Tibial artery (tissue), 4 donors: Measurements from ENCODE around the gene GAB2.

Source experiments
- DNase-seq, 2 donors: peaks; one replicate each; pipeline ENCODE4 v3.0.0-alpha.2; 2019
- H3K27ac ChIP-seq, 2 donors: fragments of 200-600 bp; sonication (generic) in 1 of 2; 1 replicate in 1 of 2; 2 replicates in 1 of 2; pipeline ENCODE4 v1.5.1; 2018 to 2019; ENCODE audit warnings: mild to moderate bottlenecking in 1 of 2
- H3K27me3 ChIP-seq, 2 donors: fragments of 200-600 bp; sonication (generic) in 1 of 2; one replicate each; pipeline versions ENCODE4 v1.5.1 to v1.6.0; 2016 to 2019
- H3K36me3 ChIP-seq, 3 donors: fragments of 200-600 bp; sonication (generic) in 2 of 3; one replicate each; pipeline ENCODE4 v1.5.1; 2016 to 2019; ENCODE audit warnings: mild to moderate bottlenecking in 2 of 3
- H3K4me1 ChIP-seq, 4 donors: fragments of 200-600 bp; sonication (generic) in 2 of 4; 1 replicate in 3 of 4; 2 replicates in 1 of 4; pipeline ENCODE4 v1.5.1; 2016 to 2019
- H3K4me3 ChIP-seq, 2 donors: fragments of 200-600 bp; sonication (generic) in 1 of 2; 1 replicate in 1 of 2; 2 replicates in 1 of 2; pipeline ENCODE4 v1.5.1; 2018 to 2019; ENCODE audit warnings: mild to moderate bottlenecking in 2 of 2
- H3K9me3 ChIP-seq, 3 donors: fragments of 200-600 bp; sonication (generic) in 1 of 3; one replicate each; pipeline ENCODE4 v1.5.1; 2016 to 2019
- intact Hi-C: fragments of 100-400 bp; cut with DNase I; formaldehyde crosslinking; loops from one replicate; pipeline ENCODE4 v1.15.0; 2023; ENCODE audit warnings: low total_unique reads
- TF ChIP-seq, protein P1 (sequence below), 2 experiments: fragments of 200-600 bp in 1 of 2; fragments of 450-650 bp in 1 of 2; IDR thresholded peaks; one replicate each; pipeline ENCODE4 v1.5.1; 2017 to 2019; ENCODE audit warnings: antibody characterized with exemption in 2 of 2, mild to moderate bottlenecking in 1 of 2, moderate library complexity in 1 of 2

GAB2 gene

DNA sequence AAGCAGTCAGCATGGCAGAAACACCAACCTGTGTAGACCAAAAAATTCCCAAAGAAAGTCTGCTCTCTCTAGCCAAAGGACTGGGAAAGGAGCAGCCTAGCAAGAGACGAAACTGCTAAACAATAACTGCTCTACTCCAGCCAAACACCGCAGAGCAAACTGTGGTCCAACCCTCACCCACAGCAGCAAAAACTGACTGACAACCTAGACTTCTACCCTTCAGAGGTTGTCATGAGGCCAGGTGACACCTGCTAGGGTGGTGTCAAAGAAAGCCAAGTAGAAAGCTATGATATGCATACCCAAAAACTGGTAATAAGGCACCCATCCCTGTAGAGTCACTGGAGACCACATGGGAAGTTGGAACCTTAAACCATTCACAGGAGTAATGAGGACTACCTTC is 11.8 kb downstream of the GAB2 start:
- Histone ChIP-seq H3K36me3 (peaks cover 3 to 6% (median 5%) of the 10 kb centered on the region in 3 donors), H3K4me1 (peaks cover 0 to 7% (median 1%) of the 10 kb centered on the region in 4 donors), H3K9me3 (peaks cover 0 to 15% (median 7%) of the 10 kb centered on the region in 3 donors), H3K4me3 (no peak overlapping the region), H3K27me3 (no peaks in the 10 kb centered on the region), H3K27ac (no peak overlapping the region)
- TF ChIP-seq, protein P1, sequence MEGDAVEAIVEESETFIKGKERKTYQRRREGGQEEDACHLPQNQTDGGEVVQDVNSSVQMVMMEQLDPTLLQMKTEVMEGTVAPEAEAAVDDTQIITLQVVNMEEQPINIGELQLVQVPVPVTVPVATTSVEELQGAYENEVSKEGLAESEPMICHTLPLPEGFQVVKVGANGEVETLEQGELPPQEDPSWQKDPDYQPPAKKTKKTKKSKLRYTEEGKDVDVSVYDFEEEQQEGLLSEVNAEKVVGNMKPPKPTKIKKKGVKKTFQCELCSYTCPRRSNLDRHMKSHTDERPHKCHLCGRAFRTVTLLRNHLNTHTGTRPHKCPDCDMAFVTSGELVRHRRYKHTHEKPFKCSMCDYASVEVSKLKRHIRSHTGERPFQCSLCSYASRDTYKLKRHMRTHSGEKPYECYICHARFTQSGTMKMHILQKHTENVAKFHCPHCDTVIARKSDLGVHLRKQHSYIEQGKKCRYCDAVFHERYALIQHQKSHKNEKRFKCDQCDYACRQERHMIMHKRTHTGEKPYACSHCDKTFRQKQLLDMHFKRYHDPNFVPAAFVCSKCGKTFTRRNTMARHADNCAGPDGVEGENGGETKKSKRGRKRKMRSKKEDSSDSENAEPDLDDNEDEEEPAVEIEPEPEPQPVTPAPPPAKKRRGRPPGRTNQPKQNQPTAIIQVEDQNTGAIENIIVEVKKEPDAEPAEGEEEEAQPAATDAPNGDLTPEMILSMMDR (IDR thresholded peaks at IDR 0.05), result no peak
- intact Hi-C loops, result no loop called here
- DNase-seq, result no peak

DNA sequence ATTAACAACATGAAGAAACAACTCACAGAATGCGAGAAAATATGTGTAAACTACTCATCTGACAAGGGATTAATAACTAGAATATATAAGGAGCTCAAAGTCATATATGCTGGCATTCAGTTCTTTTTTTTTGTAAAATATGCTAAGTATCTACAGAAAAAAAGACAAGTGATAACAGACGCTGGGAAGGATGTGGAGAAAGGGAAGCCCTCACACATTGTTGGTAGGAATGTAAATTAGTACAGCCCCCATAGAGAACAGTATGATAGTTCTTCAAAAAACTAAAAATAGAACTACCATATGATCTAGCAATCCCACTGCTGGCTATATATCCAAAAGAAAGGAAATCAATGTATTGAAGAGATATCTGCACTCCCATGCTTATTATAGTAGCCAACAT is 13.8 kb downstream of the GAB2 start:
- TF ChIP-seq, protein P1 (IDR thresholded peaks at IDR 0.05), result no peak
- no peaks in the 10 kb centered on the region for H3K9me3 ChIP-seq
- H3K36me3 ChIP-seq, result no peaks in the 10 kb centered on the region
- intact Hi-C loops, result loop anchor here (5.0 kb wide), 1 partner anchor 151 kb away; no protein-coding TSS in a partner anchor
- no peak for DNase-seq
- no peaks in the 10 kb centered on the region for H3K27me3 ChIP-seq
- no peak overlapping the region for H3K27ac ChIP-seq
- H3K4me3 ChIP-seq, result no peak overlapping the region
- H3K4me1 ChIP-seq, result peaks cover 0 to 25% (median 8%) of the 10 kb centered on the region in 4 donors

DNA sequence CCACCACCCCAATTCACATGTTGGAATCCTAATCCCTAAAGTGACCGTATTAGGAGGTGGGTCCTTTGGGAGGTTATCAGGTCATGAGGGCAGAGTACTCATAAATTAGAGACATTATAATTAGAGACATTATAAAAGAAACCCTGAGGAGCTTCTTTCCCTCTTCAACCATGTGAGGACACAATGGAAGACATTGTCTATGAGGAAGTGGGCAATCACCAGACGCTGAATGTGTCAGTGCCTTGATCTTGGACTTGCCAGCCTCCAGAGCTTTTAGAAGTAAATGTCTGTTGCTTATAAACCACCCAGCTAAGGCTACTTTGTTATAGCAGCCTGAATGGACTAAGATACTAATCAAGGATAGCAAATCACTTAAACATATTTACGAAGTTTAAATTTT is 14.8 kb downstream of the GAB2 start:
- Histone ChIP-seq H3K4me3 (no peak overlapping the region), H3K4me1 (peaks cover 0 to 28% (median 8%) of the 10 kb centered on the region in 4 donors), H3K36me3 (no peaks in the 10 kb centered on the region), H3K27ac (no peak overlapping the region), H3K27me3 (no peaks in the 10 kb centered on the region), H3K9me3 (no peaks in the 10 kb centered on the region)
- TF ChIP-seq, protein P1 (IDR thresholded peaks at IDR 0.05), result no peak
- DNase-seq, result no peak
- intact Hi-C loops, result loop anchor here (5.0 kb wide), 1 partner anchor 151 kb away; no protein-coding TSS in a partner anchor

DNA sequence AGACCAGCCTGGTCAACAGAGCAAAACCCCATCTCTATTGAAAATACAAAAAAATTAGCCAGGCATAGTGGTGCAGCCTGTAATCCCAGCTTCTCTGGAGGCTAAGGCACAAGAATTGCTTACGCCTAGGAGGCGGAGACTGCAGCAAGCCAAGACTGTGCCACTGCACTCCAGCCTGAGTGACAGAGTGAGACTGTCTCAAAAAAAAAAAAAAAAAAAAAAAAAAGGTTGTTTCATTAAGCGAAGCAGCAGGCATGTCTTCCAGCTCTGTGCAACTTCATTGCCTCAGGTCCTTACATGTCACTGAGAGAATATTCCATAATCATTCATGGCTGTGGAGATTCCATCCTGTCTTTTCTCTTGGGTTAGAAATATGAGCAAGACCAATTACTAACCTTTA is 16.9 kb downstream of the GAB2 start:
- Histone ChIP-seq H3K27ac (no peak overlapping the region), H3K36me3 (no peaks in the 10 kb centered on the region)
- intact Hi-C loops, result loop anchor here (5.0 kb wide), 1 partner anchor 148 kb away; no protein-coding TSS in a partner anchor

DNA sequence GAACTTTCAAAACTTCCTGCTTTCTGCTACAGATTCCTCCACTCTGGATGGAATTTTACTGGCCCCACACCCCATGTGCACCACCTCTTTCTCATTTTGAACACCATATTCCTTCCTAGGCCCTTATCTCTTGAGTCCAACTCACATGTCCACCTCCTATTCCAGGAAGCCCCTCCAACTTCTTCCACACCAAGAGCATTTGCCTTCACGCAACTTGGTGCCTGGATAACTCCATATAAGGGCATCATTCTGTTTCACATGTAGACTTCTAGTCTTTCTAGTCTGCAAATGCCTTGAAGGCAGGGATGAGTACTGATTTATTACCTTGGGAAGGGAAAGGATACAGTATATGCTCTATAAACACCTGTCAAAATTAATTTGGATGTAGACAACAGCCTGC is 17.5 kb downstream of the GAB2 start:
- DNase-seq, result no peak

More for the DNA sequence above, 16.9 kb downstream of the GAB2 start:
- TF ChIP-seq, protein P1 (IDR thresholded peaks at IDR 0.05), result no peak
- H3K4me3 ChIP-seq, result no peak overlapping the region
- no peaks in the 10 kb centered on the region for H3K9me3 ChIP-seq
- H3K27me3 ChIP-seq, result no peaks in the 10 kb centered on the region
- H3K4me1 ChIP-seq, result peaks cover 0 to 33% (median 9%) of the 10 kb centered on the region in 4 donors
- no peak for DNase-seq

More for the DNA sequence above, 17.5 kb downstream of the GAB2 start:
- TF ChIP-seq, protein P1 (IDR thresholded peaks at IDR 0.05), result no peak
- no peaks in the 10 kb centered on the region for H3K27me3 ChIP-seq
- H3K4me1 ChIP-seq, result peaks cover 0 to 39% (median 11%) of the 10 kb centered on the region in 4 donors
- intact Hi-C loops, result loop anchor here (5.0 kb wide), 1 partner anchor 148 kb away; no protein-coding TSS in a partner anchor
- no peak overlapping the region for H3K4me3 ChIP-seq
- no peaks in the 10 kb centered on the region for H3K9me3 ChIP-seq
- H3K27ac ChIP-seq, result no peak overlapping the region
- H3K36me3 ChIP-seq, result no peaks in the 10 kb centered on the region
